NCI-H2029 (cell line): ENCODE results near the gene METTL16.
"Not testable (repeated sequence)": the region's sequence is repeated elsewhere in the genome, so short reads cannot be mapped to it uniquely, and the experiment has no call there.

ENCODE experiments used
- DNase-seq: peaks from one replicate; lab custom pipeline; 2025; lab: John Stamatoyannopoulos, UW

The METTL16 gene

GRCh38 chr17:2503627-2504026, 8.1 kb downstream of the METTL16 start:
- DNase-seq, result no peak

- no peak for DNase-seq
These were observed 8.7 kb downstream of the METTL16 start for GRCh38 chr17:2502871-2503580.

- DNase-seq, result no peak
These were observed 11.2 kb downstream of the METTL16 start for GRCh38 chr17:2500446-2500845.

- not testable (repeated sequence) for DNase-seq
These were observed 22.4 kb downstream of the METTL16 start for GRCh38 chr17:2489286-2489685.

GRCh38 chr17:2487306-2487705, 24.4 kb downstream of the METTL16 start:
- DNase-seq, result no peak

- not testable (repeated sequence) for DNase-seq
These were observed 25.0 kb downstream of the METTL16 start for GRCh38 chr17:2486709-2487108.

GRCh38 chr17:2485970-2486369, 25.7 kb downstream of the METTL16 start:
- DNase-seq, result no peak

- DNase-seq, result no peak
These were observed 26.1 kb downstream of the METTL16 start for GRCh38 chr17:2485543-2485942.

- DNase-seq, result no peak
These were observed 26.8 kb downstream of the METTL16 start for GRCh38 chr17:2484876-2485275.

- no peak for DNase-seq
These were observed 28.6 kb downstream of the METTL16 start for GRCh38 chr17:2483084-2483483.

GRCh38 chr17:2482218-2482617, 29.5 kb downstream of the METTL16 start:
- no peak for DNase-seq

- no peak for DNase-seq
These were observed 29.9 kb downstream of the METTL16 start for GRCh38 chr17:2481760-2482159.

- DNase-seq, result no peak
These were observed 33.2 kb downstream of the METTL16 start for GRCh38 chr17:2478458-2478857.

GRCh38 chr17:2475056-2475455, 36.6 kb downstream of the METTL16 start:
- DNase-seq, result no peak

GRCh38 chr17:2474371-2474770, 37.3 kb downstream of the METTL16 start:
- DNase-seq, result no peak

- no peak for DNase-seq
These were observed 43.4 kb downstream of the METTL16 start for GRCh38 chr17:2468270-2468669.

- no peak for DNase-seq
These were observed 44.8 kb downstream of the METTL16 start for GRCh38 chr17:2466931-2467330.

- no peak for DNase-seq
These were observed 49.2 kb downstream of the METTL16 start for GRCh38 chr17:2462481-2462880.

GRCh38 chr17:2459917-2460271, 51.8 kb downstream of the METTL16 start:
- DNase-seq, result no peak

- DNase-seq, result no peak
These were observed 53.8 kb downstream of the METTL16 start for GRCh38 chr17:2457913-2458312.

GRCh38 chr17:2456475-2456874, 55.2 kb downstream of the METTL16 start:
- DNase-seq, result no peak

- DNase-seq, result no peak
These were observed 55.7 kb downstream of the METTL16 start for GRCh38 chr17:2455956-2456355.

- no peak for DNase-seq
These were observed 57.8 kb downstream of the METTL16 start for GRCh38 chr17:2453866-2454265.

GRCh38 chr17:2453325-2453724, 58.4 kb downstream of the METTL16 start:
- DNase-seq, result no peak
